HG03196 (cell line): Measurements from ENCODE around the gene SPRYD7.
"Not testable (repeated sequence)": the region's sequence is repeated elsewhere in the genome, so short reads cannot be mapped to it uniquely, and the experiment has no call there.

Experiments
- ATAC-seq: cut with Tn5 transposase; IDR thresholded peaks from one replicate; pipeline ENCODE4 v1.9.1; 2021; ENCODE audit not compliant: unreplicated experiment

SPRYD7 gene, protein sequence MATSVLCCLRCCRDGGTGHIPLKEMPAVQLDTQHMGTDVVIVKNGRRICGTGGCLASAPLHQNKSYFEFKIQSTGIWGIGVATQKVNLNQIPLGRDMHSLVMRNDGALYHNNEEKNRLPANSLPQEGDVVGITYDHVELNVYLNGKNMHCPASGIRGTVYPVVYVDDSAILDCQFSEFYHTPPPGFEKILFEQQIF

DNA sequence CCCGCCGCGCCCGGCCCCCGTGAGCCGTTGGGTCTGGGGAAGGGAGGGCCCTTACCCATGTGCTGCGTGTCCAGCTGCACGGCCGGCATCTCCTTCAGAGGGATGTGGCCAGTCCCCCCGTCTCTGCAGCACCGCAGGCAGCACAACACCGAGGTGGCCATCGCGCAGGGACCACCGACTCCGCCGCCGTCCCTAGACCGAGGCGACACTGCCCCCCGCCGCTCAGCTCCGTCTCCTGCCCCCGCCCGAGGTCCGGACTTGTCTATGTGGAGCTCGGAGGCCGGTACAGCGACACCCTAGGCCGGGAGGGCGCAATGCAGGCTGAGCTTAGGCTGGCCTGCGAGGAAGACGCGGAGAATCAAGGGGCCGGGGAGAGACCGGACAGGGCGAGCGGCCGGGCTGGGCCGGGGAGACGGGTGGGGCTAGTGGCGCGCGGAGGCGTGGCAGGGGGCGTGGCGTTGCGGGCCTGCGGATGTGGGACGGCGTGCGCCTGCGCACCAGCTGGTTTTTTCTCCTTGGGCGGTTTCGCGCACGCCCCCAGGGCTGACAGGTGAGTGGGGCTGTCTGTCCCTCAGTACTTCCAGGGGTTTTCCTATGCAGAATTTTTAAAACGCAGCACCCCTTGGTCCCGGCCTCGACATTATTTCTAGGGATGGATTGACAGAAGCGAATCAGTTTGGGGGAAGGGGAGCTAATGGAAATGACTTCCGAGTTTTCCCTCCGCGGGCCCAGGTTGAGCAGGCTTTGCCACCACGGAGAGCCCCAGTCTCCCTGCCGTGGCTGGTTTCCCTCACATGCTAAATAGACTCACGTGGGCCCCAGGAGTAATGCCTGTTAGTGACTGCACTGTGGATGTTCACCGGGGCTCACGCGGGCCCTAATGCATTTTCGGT, at the start of gene SPRYD7:
Gene SPRYD7, minus strand, starts transcription at position 266 of the 893 bp plus-strand sequence. Its CDS starts 105 bp downstream, at position 161.
- peak; percentile 99 for ATAC-seq

DNA sequence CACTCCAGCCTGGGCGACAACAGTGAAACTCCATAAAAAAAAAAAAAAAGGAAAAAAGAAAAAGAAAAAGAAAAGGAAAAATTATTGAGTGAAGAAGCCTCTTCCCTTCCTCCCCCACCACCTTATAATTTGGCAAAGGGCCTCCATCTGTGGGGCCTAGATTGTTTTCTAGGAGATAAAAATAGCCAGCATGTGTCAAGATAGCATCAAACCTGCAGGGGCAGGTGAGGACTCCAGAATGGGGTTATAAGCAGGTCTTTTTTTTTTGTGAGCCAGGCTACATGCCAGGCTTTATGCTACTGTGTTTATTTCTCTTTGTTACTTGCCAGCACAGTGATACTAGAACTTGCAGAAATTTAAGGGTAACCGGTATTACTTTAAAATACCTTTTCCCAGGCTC, 49.0 kb upstream of the SPRYD7 start:
- no peak for ATAC-seq

DNA sequence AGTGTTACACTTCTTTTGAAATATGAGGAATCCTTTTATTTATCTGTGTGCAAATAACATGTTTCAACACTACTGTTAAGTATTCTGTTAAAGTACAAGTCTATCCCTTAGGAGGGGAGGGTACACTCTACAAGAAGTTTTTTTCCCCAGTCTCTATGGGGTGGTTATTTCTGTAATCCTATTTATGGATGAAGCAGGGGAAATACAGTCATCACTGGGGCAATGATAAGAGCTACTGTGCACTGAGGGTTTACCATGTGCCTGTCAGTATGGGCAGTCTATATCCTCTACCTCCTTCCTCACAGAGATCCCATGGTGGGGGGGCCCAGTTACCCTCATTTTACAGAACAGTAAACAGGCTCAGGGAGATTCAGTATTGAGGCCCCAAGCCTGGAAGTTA, 44.1 kb upstream of the SPRYD7 start:
- no peak for ATAC-seq

DNA sequence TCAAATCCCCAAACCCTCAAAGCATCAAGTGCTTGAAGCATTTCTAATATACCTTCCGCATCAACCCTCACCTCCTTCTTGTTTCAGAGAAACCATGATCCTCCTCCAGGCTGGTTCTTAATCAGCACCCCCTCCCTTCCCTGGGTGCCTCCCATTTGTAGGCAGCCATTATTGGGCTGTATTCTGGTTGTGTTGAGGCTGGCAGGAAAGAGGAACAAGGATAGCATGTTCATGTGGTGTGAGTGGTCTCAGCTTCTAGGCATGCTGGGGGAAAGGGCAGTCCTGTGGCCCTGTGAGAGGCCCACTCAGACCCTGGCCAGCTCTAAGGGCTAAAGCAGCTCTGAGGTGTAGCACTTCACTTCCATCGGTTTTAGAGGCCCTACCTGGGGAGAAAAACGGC, 41.9 kb upstream of the SPRYD7 start:
- no peak for ATAC-seq

DNA sequence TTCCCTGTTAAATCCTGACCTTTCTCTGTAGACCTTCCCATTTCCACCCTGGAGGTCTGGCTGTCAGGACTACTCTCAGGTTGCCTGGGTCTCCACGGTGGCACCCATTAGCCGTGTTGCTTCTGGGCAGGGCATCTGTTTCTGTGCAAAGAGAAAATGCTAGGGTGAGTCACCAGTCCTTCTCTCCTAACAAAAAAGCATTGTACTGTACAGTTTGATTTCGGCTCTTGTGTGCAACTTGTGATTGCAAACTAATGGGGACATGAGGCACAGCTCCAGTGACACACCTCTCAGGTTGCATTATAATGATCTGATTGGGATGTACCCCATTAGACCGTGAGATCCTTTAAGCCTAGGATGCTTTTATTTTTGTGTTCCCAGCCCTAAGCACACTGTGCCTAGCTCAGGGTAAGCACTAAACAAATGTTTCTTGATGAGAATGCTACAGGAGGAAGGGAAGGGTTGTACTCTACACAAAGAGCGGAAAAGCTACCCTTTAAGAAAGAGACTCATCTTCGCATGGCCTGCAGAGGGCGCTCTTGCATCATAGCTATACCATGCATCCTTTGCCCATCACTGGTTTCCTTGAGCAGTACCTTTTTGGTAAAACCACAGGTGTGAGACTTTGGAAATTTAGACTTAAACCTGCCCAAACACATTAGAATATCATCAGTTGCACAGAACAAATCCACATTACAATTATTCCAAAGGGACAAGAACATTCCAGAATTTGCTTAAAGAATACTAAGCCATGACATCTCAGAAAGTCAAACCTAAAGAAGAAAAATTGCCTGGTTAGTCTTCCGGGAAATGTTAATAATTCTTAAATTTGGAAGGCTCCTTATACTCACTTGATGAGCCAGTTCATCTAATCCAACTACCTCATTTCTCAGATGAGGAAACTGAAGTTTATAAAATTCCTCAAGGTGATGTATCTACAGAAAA, 40.4 kb upstream of the SPRYD7 start:
- peak; percentile 68 for ATAC-seq

DNA sequence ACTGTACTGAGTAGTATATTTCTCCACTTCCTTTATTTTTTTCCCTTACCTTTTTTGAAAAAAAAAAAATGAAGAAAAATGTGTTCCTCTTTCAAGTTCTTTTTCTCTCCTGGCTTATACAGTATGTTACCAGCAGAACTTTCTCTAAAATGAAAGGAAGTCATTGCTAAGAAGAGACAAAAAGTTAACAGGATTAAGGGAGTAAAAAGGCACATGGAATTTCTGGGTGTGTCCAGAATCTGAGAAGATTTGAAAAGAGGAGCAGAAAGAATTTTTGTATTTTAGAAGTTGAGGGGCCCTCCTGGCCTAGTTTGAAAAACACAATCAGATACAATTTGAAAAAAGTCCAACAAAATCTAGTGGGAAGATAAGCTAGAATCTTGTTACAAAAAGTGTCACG, 39.7 kb upstream of the SPRYD7 start:
- no peak for ATAC-seq

DNA sequence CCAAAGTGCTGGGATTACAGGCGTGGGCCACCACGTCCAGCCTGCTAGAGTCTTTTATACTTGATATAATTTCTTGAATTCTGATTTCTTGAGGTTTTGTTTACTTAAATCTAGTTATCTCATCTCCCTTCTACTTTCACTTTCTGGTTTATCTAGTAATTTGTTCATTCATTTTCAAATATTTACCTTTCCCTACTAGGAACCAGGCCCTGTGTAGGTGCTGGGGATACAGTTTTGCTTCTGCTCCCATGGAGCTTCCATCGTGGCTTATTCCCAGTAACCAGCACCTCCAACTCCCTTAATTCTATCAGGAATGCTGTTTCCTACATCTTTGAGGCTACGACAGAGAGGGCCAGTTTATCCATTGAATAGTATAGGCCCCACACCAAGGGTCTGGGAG, 36.6 kb upstream of the SPRYD7 start:
- no peak for ATAC-seq

DNA sequence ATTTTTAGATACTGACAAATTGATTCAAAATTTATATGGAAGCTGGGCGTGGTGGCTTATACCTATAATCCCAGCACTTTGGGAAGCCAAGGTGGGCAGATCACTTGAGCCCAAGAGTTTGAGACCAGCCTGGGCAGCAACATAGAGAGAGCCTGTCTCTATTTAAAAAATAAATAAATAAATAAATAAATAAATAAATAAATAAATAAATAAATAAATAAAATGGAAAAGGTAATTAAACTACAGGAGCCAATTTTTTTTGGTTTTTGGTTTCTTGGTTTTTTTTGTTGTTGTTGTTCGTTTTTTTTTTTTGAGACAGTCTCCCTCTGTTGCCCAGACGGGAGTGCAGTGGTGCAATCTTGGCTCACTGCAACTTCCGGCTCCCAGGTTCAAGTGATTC, 31.3 kb upstream of the SPRYD7 start:
- ATAC-seq: no peak

DNA sequence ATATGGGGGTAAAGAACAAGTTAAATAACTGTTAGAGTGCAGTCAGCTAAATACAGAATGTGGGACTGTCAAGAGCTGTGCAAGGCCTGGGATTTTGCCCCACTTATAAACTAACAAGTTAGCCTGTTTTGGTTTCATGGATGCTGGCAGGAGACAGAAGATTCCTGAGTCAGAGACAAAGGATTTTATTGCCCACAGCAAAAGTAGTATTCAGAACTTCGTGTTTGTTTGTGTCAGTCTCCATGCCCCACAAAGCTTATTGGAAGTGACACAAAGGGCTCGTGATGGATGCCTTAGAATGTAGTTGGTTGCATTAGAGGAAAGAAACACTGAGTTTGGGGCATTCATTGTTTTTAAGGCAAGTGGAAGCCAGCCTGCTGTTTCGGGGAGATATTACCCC, 22.2 kb upstream of the SPRYD7 start:
- no peak for ATAC-seq

DNA sequence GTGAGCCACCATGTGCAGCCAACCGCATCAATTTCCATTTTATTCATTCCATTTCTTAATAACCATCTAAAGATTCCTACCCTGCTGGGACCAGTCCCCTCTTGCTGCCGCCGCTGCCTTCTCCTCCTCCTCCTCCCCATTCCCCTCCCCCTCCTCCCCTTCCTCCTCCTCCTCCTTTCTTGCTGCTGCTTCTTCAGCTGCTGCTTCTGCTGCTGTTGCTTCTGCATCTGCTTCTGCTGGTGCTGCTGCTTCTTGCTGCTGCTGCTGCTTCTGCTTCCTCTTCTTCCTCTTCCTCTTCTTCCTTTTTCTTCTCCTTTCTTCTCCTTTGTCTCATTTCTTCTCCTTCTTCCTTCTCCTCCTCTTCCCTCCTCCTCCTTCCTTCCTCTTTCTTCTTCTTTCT, 20.0 kb upstream of the SPRYD7 start:
- ATAC-seq: no peak

DNA sequence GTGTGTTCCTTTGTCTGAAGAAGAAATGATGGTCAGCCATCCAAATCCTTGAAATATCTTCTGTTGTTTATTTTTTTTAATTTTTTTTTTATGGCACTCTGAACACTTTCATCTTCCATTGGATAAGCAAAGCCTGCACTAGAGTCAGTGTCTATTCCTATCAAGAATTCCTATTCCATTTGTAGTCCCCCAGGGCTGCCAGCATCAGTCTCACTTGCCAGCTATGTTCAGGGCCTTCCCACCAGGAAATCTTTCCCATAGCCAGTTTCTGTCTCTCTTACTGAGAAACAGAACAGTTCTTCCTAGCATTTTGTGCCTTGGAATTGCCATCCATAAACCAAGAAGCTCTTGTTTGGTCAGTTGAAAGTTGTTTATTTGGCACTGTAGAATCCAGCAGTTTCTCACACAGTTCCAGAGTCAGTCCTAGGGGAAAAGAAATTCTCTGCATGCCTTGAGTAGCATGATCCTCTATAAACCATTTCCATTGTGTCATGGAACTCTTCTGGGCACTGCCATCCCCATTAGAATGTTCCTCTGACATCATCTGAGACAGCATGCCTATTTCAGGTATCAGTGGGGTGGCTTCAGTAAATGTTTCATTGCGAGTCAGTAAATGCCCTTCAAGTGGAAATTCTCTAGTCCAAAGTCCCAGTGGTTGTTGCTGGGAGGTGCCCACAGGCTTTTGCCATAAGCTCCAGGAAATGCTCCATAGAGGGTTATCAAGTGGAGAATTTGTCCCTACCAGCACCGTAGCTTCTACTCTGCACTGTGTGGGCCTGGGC, 18.7 kb upstream of the SPRYD7 start:
- ATAC-seq: no peak

DNA sequence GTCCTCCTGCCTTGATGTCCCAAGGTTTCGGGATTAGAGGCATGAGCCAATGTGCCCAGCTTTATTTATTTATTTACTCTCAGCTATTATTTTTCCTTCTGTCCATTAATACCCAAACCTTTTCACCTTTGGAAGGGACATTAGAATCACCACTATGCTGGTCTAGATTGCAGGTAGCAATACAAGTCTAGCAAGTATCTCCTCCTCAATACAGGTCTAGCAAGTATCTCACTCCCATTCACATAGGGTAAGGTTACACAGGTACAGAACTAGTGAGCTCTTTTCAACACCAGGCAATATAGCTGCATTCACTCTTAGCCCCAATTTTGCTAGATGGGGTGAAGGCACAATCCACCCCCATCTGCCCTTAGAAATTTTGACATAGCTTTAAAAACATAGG, 17.4 kb upstream of the SPRYD7 start:
- no peak for ATAC-seq

DNA sequence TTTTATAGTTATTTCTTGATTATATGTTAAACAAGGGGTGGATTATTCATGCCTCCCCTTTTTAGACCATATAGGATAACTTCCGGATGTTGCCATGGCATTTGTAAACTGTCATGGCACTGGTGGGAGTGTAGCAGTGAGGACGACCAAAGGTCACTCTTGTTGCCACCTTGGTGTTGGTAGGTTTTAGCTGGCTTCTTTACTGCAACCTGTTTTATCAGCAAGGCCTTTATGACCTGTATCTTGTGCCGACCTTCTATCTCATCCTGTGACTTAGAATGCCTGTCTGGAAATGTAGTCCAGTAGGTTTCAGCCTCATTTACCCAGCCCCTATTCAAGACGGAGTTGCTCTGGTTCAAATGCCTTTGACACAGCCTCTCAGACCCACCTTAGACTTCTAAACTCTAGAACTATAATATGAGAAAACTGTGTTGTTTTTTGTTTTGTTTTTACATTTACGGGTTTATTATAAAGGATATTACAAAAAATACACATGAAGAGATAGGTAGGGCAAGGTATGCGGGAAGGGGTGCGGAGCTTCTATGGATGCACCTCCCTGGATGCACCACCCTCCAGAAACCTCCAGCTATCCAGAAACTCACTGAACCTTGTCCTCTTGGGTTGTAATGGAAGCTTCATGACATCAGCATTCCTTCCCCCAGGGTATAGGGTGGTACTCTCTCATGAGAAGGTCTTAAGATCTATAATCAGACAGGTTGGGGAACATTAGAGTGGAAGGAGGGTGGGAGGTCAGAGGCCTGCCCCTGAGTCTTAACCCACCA, 15.8 kb upstream of the SPRYD7 start:
- no peak for ATAC-seq

DNA sequence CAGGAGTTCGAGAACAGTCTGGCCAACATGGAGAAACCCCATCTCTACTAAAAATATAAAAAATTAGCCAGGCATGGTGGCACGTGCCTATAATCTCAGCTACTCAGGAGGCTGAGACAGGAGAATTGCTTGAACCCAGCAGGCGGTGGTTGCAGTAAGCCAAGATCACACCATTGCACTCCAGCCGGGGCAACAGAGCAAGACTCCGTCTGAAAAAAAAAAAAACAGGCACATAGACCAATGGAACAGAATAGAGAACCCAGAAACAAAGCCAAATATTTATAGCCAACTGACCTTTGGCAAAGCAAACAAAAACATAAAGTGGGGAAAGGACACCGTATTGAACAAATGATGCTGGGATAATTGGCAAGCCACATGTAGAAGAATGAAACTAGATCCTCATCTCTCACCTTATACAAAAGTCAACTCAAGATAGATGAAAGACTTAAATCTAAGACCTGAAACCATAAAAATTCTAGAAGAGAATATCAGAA, 12.7 kb upstream of the SPRYD7 start:
- ATAC-seq: not testable (repeated sequence)

DNA sequence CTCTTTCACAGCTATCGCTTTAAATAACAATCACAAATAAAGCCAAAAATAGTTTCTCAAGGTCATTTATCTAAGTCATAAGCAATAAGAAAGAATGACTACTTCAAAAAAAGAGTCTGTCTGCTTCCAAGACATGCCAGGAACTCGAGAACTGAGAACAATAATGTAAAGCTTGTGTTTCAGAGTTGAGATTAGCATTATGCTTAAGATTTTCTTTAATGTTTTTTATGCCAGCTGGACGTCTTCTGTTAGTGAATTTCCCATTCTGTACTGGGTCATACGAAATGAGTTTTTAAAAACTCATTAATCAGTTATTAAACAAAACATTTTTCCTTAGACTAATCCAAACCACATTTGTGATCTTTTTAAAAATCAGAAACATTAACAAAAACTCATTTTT, 3.2 kb upstream of the SPRYD7 start:
- ATAC-seq: no peak

DNA sequence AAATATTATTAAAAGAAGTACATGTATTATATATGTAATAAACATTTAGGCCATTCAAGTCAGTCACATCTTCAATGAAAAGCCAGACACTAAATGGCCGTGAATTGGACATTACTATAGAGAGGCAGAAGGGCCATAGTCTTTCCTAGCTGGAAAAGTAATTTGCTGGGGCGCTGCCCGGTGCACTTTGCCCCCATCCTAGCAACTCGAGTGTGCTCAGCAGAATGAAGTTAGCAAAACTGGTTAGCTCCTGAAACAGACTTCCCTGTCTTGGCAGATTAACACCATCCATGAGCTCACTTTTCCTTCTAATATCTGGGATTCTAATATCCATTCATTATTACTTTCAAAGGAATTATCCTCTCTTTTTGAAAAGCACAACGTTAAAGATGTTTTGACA, 2.8 kb upstream of the SPRYD7 start:
- ATAC-seq: no peak

DNA sequence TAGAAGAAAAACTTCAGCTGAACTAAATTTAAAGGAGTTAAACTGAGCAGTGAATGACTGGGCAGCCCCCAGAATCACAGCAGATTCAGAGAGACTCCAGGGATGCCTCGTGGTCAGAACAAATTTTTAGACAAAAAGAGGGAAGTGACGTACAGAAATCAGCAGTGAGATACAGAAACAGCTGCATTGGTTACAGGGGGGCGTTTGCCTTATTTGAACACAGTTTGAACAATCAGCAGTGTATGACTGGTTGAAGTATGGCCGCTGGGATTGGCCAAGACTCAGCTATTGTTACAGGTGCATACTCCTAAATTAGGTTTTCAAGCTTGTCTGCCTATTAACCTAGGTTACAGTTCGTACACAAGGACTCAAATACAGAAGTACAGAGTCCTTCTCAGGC, 2.2 kb upstream of the SPRYD7 start:
- no peak for ATAC-seq

DNA sequence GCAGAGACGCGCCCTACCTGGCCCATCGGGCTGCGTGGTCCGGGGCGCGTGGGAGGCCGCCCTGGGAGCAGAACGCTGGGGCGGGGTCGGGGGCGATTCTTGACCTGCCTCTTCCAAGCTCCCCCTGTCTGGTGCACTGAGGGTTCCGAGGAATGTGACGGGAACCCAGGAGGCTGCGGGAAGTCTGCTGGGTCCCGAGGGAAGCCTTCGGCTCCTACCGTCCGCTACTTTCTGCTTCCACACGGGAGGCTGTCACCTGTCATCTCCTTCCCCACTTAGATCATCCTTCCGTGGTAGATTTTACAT, 781 bp upstream of the SPRYD7 start:
- no peak for ATAC-seq

DNA sequence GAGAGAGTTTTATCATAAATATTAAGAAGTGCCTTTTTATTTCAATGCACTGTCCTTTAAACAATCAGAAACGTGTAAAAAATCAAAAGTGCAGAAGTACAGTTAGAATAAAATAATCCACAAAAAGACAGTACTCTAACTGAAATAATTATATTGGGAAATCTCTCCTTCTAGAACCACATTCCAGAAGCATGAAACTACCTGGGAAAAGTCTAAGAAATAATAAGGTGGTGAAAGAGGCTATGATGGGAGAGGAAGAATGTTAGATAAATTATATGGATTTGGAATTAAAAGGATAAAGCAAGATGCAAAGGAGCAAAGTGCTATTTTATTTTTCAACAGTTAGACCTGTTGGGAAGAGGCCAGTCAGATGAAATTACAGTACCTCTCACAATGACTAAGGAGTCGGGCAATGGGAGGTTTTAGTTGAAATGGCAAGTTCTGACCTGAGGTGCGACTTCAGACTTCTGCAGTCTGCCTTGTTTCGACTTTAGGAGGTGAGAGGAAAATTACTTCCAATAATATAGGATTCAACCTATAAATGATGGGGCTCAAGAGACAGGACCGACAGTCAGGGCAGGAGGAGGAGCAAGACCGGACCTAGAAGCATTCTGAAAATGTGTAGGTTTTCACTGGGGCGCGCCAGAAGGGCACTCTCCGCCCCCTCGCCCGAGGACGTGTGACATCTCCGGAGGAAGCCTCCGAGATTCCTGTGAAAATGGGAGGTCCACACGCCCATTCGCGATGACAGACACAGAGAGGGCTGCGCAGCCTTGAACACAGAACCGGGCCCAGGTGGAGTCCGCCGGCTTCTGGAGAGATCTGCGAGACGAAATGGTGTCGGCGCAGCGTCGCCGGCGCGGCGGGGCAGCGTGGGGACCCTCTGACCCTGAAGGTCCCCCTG, 717 bp downstream of the SPRYD7 start:
- peak; percentile 23 for ATAC-seq
